ENCODE data around the gene FBXW4. TPM values are rescaled to one million over a fixed set of nuclear protein-coding genes. Genes with fewer than 3 reads are reported as not detected.
A peak's percentile ranks its signal among the peaks of the same experiment; 100 is the strongest.

FBXW4 gene, protein sequence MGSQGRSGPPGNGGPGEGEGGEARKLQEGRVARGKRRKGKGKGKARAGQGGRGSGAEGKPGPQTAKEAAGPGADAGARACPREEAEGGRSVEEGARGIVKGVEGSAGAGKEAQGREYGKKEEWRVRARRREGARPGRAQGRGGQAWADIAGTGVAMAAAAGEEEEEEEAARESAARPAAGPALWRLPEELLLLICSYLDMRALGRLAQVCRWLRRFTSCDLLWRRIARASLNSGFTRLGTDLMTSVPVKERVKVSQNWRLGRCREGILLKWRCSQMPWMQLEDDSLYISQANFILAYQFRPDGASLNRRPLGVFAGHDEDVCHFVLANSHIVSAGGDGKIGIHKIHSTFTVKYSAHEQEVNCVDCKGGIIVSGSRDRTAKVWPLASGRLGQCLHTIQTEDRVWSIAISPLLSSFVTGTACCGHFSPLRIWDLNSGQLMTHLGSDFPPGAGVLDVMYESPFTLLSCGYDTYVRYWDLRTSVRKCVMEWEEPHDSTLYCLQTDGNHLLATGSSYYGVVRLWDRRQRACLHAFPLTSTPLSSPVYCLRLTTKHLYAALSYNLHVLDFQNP
- total RNA-seq (ENCODE audit: low replicate concordance): 27.4 and 35.2 TPM in 2 replicates

GRCh38 chr10:101694674-101695403 is at the start of gene FBXW4:
Gene FBXW4, minus strand, starts transcription at chr10:101695170. Its CDS starts 65 bp downstream, at chr10:101695105.
- H3K4me3 ChIP-seq (ENCODE audit: low read depth, low read length): peak within 1 kb of the TSS; percentile 88
- TF ChIP-seq, protein P1, sequence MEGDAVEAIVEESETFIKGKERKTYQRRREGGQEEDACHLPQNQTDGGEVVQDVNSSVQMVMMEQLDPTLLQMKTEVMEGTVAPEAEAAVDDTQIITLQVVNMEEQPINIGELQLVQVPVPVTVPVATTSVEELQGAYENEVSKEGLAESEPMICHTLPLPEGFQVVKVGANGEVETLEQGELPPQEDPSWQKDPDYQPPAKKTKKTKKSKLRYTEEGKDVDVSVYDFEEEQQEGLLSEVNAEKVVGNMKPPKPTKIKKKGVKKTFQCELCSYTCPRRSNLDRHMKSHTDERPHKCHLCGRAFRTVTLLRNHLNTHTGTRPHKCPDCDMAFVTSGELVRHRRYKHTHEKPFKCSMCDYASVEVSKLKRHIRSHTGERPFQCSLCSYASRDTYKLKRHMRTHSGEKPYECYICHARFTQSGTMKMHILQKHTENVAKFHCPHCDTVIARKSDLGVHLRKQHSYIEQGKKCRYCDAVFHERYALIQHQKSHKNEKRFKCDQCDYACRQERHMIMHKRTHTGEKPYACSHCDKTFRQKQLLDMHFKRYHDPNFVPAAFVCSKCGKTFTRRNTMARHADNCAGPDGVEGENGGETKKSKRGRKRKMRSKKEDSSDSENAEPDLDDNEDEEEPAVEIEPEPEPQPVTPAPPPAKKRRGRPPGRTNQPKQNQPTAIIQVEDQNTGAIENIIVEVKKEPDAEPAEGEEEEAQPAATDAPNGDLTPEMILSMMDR (IDR thresholded peaks at IDR 0.05; ENCODE audit: insufficient read depth, low read length): no peak
- DNase-seq (ENCODE audit: low read depth): peak; percentile 45

DNA sequence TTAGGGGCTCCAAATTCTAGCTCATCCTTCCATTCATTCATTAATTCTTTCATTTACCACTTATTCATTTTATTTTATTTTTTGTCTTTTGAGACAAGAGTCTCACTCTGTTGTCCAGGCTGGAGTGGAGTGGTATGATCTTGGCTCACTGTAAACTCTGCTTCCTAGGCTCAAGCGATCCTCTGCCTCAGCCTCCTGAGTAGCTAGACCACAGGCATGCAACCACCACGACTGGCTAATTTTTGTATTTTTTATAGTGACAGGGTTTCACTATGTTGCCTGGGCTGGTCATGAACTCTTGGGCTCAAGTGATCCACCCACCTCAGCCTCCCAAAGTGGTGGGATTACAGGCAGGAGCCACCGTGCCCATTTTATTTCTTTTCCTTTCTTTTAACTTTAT is 49.3 kb upstream of the FBXW4 start:
- DNase-seq (ENCODE audit: low read depth): no peak
- TF ChIP-seq, protein P1 (IDR thresholded peaks at IDR 0.05; ENCODE audit: insufficient read depth, low read length): no peak
- no peak overlapping the region for H3K4me3 ChIP-seq (ENCODE audit: low read depth, low read length)

DNA sequence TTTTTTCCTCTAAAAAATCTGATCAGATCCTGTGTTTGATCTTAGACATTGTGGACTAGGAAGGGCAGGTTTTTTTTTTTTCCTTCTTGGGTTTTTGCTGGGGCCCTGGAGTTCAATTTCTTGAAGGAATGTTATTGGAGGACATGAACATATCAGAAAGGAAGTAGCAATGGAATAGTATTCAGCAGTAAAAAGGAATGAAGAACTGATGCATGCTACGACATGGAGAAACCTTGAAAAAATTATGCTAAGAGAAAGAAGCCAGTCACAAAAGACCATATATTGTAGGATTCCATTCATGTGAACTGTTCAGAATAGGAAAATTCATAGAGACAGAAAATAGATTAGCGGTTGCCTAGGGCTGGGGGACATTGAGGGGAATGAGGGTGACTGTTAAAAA is 47.0 kb upstream of the FBXW4 start:
- no peak for DNase-seq (ENCODE audit: low read depth)
- TF ChIP-seq, protein P1 (IDR thresholded peaks at IDR 0.05; ENCODE audit: insufficient read depth, low read length): no peak
- H3K4me3 ChIP-seq (ENCODE audit: low read depth, low read length): no peak overlapping the region

DNA sequence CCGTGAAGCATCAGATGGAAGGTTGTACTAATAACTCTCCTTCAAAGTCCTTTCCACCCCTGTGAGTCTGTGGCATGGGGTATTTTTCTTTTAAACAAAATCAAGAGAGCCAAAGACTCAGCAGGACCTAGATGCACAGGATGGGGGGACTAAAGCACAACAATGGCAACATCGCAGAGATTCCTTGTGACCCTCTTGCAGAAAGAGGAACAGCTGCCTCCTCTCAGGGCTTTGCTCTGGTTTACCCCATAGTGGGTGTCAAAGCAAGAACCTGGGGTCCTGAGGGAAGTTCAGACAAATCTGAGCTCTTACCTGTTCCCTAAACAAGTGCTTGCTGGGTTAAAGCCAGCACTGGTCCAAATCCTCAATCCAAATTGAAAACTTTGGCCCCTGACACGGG is 41.7 kb upstream of the FBXW4 start:
- TF ChIP-seq, protein P1 (IDR thresholded peaks at IDR 0.05; ENCODE audit: insufficient read depth, low read length): no peak
- H3K4me3 ChIP-seq (ENCODE audit: low read depth, low read length): no peak overlapping the region
- DNase-seq (ENCODE audit: low read depth): no peak

GRCh38 chr10:101732096-101732495 is 37.1 kb upstream of the FBXW4 start:
- TF ChIP-seq, protein P1 (IDR thresholded peaks at IDR 0.05; ENCODE audit: insufficient read depth, low read length): no peak
- no peak for DNase-seq (ENCODE audit: low read depth)
- H3K4me3 ChIP-seq (ENCODE audit: low read depth, low read length): no peak overlapping the region

GRCh38 chr10:101726115-101726387 is 31.1 kb upstream of the FBXW4 start:
- no peak overlapping the region for H3K4me3 ChIP-seq (ENCODE audit: low read depth, low read length)
- TF ChIP-seq, protein P1 (IDR thresholded peaks at IDR 0.05; ENCODE audit: insufficient read depth, low read length): no peak
- no peak for DNase-seq (ENCODE audit: low read depth)
